GM13977 (cell line): Measurements from ENCODE around the gene TPT1.

Source experiments
- DNase-seq: peaks from one replicate; pipeline ENCODE4 v3.0.0; 2012; ENCODE audit warnings: low spot score
- CTCF ChIP-seq: IDR thresholded peaks from 2 replicates; pipeline ENCODE4 v1.5.1; 2012; ENCODE audit warnings: mild to moderate bottlenecking, control low read depth; ENCODE audit not compliant: insufficient read depth; ENCODE audit errors: extremely low read depth, missing control alignments
- in situ Hi-C: fragments of 300-500 bp; cut with MboI; formaldehyde crosslinking; loops from one replicate; pipeline ENCODE4 v1.12.0; 2022; ENCODE audit warnings: low sequenced_read_pairs, low pct_unique_long_range_greater_than_20kb, mixed read lengths, inconsistent platforms; ENCODE audit not compliant: unreplicated experiment

Gene TPT1

DNA sequence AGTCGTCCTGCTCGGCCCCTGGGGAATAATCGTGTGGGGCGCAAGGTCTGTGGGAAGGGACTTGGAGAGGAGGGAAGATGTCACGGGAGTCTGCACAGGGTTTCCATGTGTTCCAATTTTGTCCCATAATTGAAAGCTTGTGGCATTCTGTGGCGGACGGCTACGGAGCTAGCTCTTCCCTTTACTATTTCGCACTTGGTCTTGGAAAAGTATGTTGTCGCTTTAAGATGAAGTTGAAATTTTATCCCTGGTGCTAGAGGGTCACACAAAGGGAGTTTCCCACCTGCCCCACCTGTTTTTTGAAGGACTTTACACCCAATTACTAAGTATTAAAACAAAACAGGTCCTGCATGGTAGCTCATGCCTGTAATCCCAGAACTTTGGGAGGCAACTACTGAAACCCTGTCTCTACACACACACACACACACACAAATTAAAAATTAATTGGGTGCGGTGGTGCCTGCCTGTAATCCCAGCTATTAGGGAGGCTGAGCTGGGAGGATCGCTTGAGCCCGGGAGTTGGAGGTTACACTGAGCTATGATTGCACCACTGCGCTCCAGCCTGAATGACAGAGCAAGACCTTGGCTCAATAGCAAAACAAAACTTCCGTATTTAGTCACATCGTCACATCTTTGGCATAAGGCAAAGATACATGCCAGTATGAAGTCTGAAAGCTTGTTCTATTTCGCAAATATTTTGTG, 967 bp upstream of the TPT1 start:
- in situ Hi-C loops: no loop called here
- peak; percentile 26 for DNase-seq
- no peak for TF ChIP-seq CTCF

GRCh38 chr13:45340422-45341033, 455 bp downstream of the TPT1 start:
- DNase-seq: peak; percentile 66
- TF ChIP-seq CTCF: peak; percentile 49
- in situ Hi-C loops: no loop called here

- TF ChIP-seq CTCF: no peak
- in situ Hi-C loops: no loop called here
- no peak for DNase-seq
Measured at GRCh38 chr13:45339867-45340266, 1.1 kb downstream of the TPT1 start.

DNA sequence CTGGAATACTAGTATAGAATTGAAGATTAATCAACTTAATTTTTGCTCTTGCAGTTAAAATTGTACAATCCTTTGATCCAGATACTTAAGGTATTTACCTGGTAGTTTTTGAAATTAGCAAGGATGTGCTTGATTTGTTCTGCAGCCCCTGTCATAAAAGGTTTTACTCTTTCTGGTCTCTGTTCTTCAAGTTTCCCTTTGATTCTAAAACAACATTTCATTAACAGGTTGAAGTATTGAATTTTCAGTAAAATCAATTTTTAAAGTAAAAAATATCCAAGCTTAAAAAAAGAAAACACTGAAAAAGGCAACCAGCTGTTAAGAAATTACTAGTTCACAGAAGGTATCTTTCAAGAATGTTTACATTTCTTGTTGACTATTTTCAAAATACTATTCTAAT, 1.6 kb downstream of the TPT1 start:
- no peak for TF ChIP-seq CTCF
- in situ Hi-C loops: no loop called here

DNA sequence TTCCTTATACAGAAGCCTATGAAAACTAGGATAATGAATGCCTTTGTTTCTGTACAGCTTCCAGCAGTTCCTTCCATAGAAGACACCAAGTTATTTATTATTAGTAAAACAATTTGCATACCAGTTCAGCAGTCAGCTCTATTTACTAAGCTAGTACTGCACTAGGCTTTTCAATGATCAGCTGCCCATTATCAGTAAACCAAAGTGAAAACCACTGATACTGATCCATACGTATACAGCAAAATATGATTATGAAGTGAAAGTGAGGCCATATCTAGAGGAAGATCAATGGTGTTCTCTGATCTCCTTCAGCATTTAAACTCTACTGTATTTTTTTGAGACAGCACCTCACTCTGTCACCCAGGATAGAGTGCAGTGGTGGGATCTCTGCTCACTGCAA, 3.2 kb downstream of the TPT1 start:
- in situ Hi-C loops: no loop called here
- no peak for DNase-seq
- TF ChIP-seq CTCF: no peak

More for the DNA sequence above, 1.6 kb downstream of the TPT1 start:
- no peak for DNase-seq

DNA sequence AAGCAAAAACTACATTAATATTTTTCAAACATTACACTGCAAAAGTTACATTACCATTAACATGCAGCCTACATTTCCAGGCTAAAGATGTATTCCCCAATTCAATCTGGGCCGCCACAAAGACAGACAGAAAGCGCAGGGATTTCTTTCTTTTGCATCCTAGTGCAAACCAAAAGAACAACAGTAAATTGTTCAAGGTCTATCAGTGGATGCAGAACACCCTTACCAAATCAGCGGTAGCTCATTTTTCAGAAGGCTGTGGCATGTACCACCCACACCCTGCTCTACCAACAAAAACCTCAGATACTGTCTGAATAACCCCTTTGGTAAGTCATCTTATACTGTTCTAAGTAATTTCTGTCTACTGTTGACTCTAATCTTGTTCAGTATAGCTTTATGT, 3.6 kb downstream of the TPT1 start:
- no peak for TF ChIP-seq CTCF
- in situ Hi-C loops: no loop called here
- no peak for DNase-seq
